HG03196 (cell line): ENCODE measurements around the gene PCTP.

ENCODE experiments used
- ATAC-seq: cut with Tn5 transposase; IDR thresholded peaks from one replicate; pipeline ENCODE4 v1.9.1; 2021; ENCODE audit not compliant: unreplicated experiment

Gene PCTP

DNA sequence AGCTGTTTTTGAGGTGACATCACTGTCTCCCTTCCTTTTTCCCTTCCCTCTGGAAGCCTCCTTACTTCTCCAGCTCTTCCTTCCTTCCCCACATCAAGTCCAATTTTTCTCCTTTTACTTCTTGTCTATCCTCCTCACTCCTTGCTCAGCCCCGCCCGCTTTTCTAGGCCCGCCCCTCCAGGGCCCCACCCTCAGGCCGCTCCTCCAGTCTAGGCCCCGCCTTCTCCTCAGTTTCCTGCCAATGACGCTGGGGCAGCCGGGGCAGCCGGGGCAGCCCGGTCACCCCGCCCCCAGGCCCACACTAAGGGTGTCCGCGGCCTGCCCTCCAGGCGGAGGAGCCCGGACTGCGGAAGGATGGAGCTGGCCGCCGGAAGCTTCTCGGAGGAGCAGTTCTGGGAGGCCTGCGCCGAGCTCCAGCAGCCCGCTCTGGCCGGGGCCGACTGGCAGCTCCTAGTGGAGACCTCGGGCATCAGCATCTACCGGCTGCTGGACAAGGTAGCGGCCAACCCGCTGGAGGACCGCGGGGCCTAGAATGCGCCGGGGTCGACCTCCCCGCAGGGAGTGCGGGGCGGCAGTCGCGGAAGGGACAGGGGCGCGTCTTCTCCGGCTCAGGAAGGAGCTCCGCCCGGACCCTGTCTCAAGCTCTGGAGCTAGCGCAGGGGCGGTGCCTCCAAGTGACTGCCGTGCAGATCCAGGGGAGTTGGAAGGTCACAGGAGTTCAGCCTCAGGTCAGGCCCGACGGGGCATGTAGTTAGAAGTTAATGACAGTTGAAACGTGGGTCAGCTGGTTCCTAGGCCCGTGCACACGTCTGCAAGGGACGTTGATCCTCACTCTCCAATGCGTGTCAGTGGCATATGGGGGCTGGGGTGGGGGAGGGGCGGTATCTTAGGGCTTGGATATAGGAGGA is at the start of gene PCTP:
PCTP (plus strand) TSS at position 302 of the 908 bp plus-strand sequence; CDS start at position 355, 53 bp downstream.
- peak; percentile 99 for ATAC-seq

DNA sequence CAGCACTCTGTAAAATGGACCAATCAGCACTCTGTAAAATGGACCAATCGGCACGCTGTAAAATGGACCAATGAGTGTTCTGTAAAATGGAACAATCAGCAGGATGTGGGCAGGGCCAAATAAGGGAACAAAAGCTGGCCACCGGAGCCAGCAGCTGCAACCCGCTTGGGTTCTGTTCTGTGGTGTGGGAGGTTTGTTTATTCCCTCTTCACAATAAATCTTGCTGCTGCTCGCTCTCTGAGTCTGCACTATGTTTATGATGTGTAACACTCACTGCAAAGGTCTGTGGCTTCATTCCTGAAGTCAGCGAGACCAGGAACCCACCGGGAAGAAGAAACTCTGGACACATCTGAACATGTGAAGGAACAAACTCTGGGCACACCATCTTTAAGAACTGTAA is 48.7 kb upstream of the PCTP start:
- ATAC-seq = no peak

GRCh38 chr17:55704401-55704800 is 46.5 kb upstream of the PCTP start:
- no peak for ATAC-seq

- ATAC-seq = peak; percentile 74
Observed at GRCh38 chr17:55705847-55706246, 45.0 kb upstream of the PCTP start.

DNA sequence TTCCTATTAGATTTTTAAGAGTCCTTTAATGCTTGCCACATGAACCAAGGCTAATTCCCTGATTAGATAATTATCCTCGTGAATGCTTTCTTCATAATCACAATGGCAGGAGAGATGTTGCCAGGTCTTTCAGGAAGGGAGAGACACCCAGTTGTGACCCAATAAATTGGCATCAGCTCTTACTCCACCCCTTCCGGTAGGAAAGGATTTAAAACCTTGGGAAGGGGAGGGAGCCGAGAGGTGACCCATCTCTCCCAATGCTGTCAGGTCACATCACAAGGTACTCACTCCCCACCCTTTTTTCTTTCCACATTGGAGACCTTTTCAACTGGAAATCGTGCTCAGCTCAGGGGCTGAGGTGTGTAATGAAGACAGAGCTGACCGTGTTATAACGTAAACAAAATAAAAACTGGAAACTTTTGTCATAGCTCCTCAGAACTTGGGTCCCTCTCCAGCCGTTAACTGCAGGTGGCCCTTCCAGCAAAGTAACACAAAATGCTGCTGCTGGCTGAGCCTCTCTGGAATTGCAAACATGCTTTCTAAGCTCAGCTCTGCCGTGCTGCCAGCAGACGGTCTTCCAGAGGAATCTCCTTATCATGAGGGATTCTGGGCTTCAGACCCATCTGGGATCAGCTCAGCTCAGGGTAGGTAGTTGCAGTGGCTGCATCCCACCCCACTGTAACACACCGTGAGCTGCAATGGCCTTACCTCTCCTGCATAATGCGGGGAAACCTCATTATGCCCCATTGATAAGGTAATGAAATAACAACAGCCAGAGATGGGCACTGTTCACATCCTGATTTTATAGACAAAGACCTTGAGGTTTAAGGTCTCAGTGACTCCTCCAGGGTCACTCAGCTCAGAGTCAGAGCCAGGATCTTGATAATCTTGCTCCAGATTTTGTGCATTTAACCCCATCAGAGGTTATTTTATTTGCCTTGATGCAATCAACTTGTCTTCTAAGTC is 43.8 kb upstream of the PCTP start:
- no peak for ATAC-seq

- no peak for ATAC-seq
Observed at GRCh38 chr17:55708175-55708974, 42.5 kb upstream of the PCTP start.

- ATAC-seq = no peak
Observed at GRCh38 chr17:55709440-55709839, 41.4 kb upstream of the PCTP start.

- no peak for ATAC-seq
Observed at GRCh38 chr17:55709984-55710383, 40.9 kb upstream of the PCTP start.

- ATAC-seq = no peak
Observed at GRCh38 chr17:55710410-55710809, 40.4 kb upstream of the PCTP start.

GRCh38 chr17:55710829-55711496 is 39.9 kb upstream of the PCTP start:
- no peak for ATAC-seq

DNA sequence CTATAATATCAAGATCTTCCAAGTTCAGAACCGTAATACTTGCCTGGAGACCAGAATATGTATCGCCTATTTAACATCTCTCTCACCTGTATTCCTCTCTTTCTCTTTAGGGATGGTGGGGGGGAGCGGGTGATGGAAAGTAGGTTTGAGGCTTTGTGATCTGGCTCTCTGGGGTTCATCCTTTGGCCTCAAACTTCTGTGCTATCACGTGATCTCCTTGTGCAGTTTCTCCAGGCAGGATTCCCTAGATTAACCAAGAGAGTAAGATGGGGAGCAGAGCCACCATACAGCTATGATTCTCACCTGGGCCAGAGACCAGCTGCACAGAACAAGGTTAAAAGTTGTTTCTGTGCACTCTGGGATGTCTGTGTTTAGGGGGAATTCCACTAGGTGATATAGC is 33.4 kb upstream of the PCTP start:
- ATAC-seq = no peak

- ATAC-seq = no peak
Observed at GRCh38 chr17:55717898-55718735, 32.7 kb upstream of the PCTP start.

DNA sequence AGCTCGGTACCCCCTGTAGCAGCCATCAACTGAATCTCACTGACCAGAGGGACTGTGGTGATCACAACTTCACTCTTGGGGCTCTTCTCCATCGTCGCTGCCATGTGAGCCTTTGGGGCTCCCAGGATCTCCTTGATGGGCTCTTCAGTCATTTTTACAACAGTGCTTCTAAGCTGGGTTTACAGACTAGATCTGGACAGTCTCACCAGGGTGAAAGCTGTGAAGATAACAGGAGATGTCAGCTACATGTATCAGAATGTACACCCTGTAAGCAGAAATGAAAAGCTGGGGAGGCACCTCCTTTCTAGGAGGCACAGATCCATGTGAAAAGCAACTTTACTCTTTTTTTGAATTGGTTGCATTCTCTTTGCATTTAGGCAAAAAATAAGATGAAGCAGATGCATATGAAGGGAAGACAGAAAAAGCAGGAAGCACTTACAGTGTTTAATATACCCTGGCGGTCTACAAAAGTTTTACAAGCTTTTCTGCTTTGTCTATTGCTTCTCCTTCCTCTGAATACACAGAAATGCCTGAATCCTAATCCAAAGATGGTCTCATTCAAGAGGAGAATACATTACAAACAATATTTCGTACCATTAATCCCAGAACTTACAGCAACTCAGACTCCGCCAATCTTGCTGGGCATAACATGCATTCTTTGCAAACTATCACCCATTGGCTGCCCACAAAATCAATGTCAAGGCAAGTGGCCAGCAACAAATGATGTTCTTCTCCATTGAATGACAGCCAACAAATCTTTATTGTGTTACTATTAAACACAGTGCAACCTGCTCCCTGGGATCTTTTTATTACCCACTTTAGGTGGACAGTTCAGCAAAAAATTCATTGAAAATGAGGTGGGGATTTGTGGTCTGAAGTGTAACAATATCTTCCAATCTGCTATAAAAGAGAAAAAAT is 29.7 kb upstream of the PCTP start:
- no peak for ATAC-seq

- ATAC-seq = no peak
Observed at GRCh38 chr17:55722016-55722736, 28.7 kb upstream of the PCTP start.

GRCh38 chr17:55722742-55723487 is 27.9 kb upstream of the PCTP start, which contains the start of gene TMEM100:
TSS of gene TMEM100 (minus strand) at chr17:55722864. CDS start at chr17:55721070, 1,794 bp downstream.
- ATAC-seq = no peak

GRCh38 chr17:55723488-55723848 is 27.4 kb upstream of the PCTP start:
- ATAC-seq = no peak

DNA sequence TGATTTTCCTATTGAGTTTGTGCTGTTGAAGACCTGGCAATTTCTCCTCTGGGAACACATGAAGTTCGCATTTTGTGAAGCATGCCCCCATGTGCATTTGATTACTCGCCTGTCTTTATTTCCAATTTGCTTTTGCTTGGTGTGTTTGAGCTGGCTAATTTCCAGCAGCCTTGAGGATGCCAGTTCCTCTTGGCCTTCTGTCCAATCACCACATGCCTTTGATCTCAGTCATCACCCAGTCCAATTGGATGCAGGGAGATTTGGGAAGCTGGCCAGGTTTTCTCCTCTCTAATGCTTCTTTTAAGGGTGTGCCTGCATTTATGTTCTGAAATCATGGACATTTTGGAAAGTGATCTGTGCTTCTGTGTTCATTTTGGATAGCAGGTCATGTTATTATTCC is 24.4 kb upstream of the PCTP start:
- ATAC-seq = no peak
